ENCODE data around the gene CHST14. TPM values are rescaled to one million over a fixed set of nuclear protein-coding genes. Genes with fewer than 3 reads are reported as not detected.
A peak's percentile ranks its signal among the peaks of the same experiment; 100 is the strongest.

Gene CHST14
- total RNA-seq (2022) (8.7 and 11.5 TPM in 2 replicates), Bru-seq, nascent RNA (percentile 36 among the genes with signal in this experiment), BruChase-seq, experiment 1, labeled RNA remaining after a 6-hour chase (percentile 77 among the genes with signal in this experiment), BruChase-seq, experiment 2, labeled RNA remaining after a 2-hour chase (percentile 66 among the genes with signal in this experiment)
- long read RNA-seq, transcript CHST14-201 (1 exons, 3,574 nt): major isoform, 6 of 6 reads
- long read RNA-seq, partial matches to known transcripts: 0 of 6 reads
- long read RNA-seq, other reads (novel, unspliced or antisense): 0 of 6 reads

- TF ChIP-seq CTCF (IDR thresholded peaks at IDR 0.05; ENCODE audit: unreplicated experiment): no peak
- H3K4me3 Mint-ChIP-seq (ENCODE audit: low read depth, unreplicated experiment): peak within 1 kb of the TSS; percentile 67
- peak; percentile 48 for DNase-seq
- H3K27me3 Mint-ChIP-seq (ENCODE audit: unreplicated experiment): peaks cover 13% of the 10 kb centered on the region
- no peaks in the 10 kb centered on the region for H3K4me1 Mint-ChIP-seq (ENCODE audit: low read depth, unreplicated experiment)
- CTCF ChIA-PET: no interaction called here
- no peak within 1 kb of the TSS for H3K27ac Mint-ChIP-seq (ENCODE audit: unreplicated experiment)
- intact Hi-C loops (cut with micrococcal nuclease; ENCODE audit: unreplicated experiment): no loop called here
- H3K36me3 Mint-ChIP-seq (ENCODE audit: insufficient read depth, unreplicated experiment): no peaks in the 10 kb centered on the region
- no peaks in the 10 kb centered on the region for H3K9me3 Mint-ChIP-seq (ENCODE audit: low read depth, unreplicated experiment)
- BruUV-seq (replicated peaks): no TSS peak
These were observed at the start of gene CHST14 for GRCh38 chr15:40470423-40471104. Gene CHST14, plus strand, starts transcription at chr15:40470984. Its CDS starts 230 bp downstream, at chr15:40471214.

- Mint-ChIP-seq H3K4me1 (ENCODE audit: low read depth, unreplicated experiment) (peaks cover 10% of the 10 kb centered on the region), H3K9me3 (ENCODE audit: low read depth, unreplicated experiment) (no peaks in the 10 kb centered on the region), H3K27me3 (ENCODE audit: unreplicated experiment) (no peaks in the 10 kb centered on the region), H3K4me3 (ENCODE audit: low read depth, unreplicated experiment) (no peak overlapping the region), H3K36me3 (ENCODE audit: insufficient read depth, unreplicated experiment) (peaks cover 9% of the 10 kb centered on the region), H3K27ac (ENCODE audit: unreplicated experiment) (no peak overlapping the region)
- intact Hi-C loops (cut with micrococcal nuclease; ENCODE audit: unreplicated experiment): loop anchor here (1.0 to 5.0 kb wide), 3 partner anchors 53 to 143 kb away; partner anchors contain the start of gene INAFM2
- peak; percentile 73 for TF ChIP-seq CTCF (IDR thresholded peaks at IDR 0.05; ENCODE audit: unreplicated experiment)
- BruUV-seq (replicated peaks): no TSS peak
- peak; percentile 78 for DNase-seq
- CTCF ChIA-PET: interaction anchor here (0.6 to 1.0 kb wide), 7 partner anchors 77 to 142 kb away, joined by 3 to 6 read pairs (median 3); partner anchors contain the start of gene INAFM2
These were observed 49.3 kb upstream of the CHST14 start for GRCh38 chr15:40421246-40422157.

GRCh38 chr15:40424483-40425115 is 46.2 kb upstream of the CHST14 start:
- intact Hi-C loops (cut with micrococcal nuclease; ENCODE audit: unreplicated experiment): loop anchor here (5.0 kb wide), 1 partner anchor 102 kb away; the partner anchor contains the start of gene INAFM2
- no TSS peak for BruUV-seq (replicated peaks)
- Mint-ChIP-seq H3K4me3 (ENCODE audit: low read depth, unreplicated experiment) (no peak overlapping the region), H3K27me3 (ENCODE audit: unreplicated experiment) (peaks cover 6% of the 10 kb centered on the region), H3K27ac (ENCODE audit: unreplicated experiment) (no peak overlapping the region), H3K9me3 (ENCODE audit: low read depth, unreplicated experiment) (no peaks in the 10 kb centered on the region), H3K36me3 (ENCODE audit: insufficient read depth, unreplicated experiment) (no peaks in the 10 kb centered on the region), H3K4me1 (ENCODE audit: low read depth, unreplicated experiment) (peaks cover 10% of the 10 kb centered on the region)
- CTCF ChIA-PET: no interaction called here
- no peak for TF ChIP-seq CTCF (IDR thresholded peaks at IDR 0.05; ENCODE audit: unreplicated experiment)
- no peak for DNase-seq

- Mint-ChIP-seq H3K9me3 (ENCODE audit: low read depth, unreplicated experiment) (no peaks in the 10 kb centered on the region), H3K36me3 (ENCODE audit: insufficient read depth, unreplicated experiment) (no peaks in the 10 kb centered on the region), H3K4me3 (ENCODE audit: low read depth, unreplicated experiment) (no peak overlapping the region), H3K27me3 (ENCODE audit: unreplicated experiment) (peaks cover 17% of the 10 kb centered on the region), H3K4me1 (ENCODE audit: low read depth, unreplicated experiment) (peaks cover 7% of the 10 kb centered on the region), H3K27ac (ENCODE audit: unreplicated experiment) (no peak overlapping the region)
- DNase-seq: no peak
- CTCF ChIA-PET: no interaction called here
- intact Hi-C loops (cut with micrococcal nuclease; ENCODE audit: unreplicated experiment): no loop called here
- TF ChIP-seq CTCF (IDR thresholded peaks at IDR 0.05; ENCODE audit: unreplicated experiment): no peak
- no TSS peak for BruUV-seq (replicated peaks)
These were observed 45.1 kb upstream of the CHST14 start for GRCh38 chr15:40425681-40426080.
